Fibroblast of skin of right quadriceps (primary cell): ENCODE results near the gene FAM50B.

Source experiments
- DNase-seq: peaks from one replicate; pipeline ENCODE4 v3.0.0-alpha.2; 2013

The FAM50B gene

DNA sequence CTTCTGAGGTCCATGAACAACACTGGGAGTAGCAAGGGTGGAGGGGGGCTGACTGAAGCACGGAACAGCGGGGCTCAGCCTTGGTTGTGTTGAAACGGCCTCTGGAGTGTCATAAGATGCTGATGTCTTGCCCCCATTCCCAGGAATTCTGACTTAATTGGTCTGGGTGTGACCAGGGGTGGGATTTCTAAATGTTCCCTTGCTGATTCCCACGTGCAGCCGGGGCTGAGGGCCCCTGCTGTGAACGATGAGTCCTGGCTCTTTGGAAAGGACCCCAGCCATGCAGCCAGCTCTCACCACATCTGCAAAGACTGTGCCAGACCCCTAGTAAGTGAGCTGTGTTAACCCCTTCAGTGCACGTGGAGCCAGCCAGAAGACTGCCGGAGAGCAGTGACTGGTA is 28.6 kb upstream of the FAM50B start:
- DNase-seq = peak; percentile 44

DNA sequence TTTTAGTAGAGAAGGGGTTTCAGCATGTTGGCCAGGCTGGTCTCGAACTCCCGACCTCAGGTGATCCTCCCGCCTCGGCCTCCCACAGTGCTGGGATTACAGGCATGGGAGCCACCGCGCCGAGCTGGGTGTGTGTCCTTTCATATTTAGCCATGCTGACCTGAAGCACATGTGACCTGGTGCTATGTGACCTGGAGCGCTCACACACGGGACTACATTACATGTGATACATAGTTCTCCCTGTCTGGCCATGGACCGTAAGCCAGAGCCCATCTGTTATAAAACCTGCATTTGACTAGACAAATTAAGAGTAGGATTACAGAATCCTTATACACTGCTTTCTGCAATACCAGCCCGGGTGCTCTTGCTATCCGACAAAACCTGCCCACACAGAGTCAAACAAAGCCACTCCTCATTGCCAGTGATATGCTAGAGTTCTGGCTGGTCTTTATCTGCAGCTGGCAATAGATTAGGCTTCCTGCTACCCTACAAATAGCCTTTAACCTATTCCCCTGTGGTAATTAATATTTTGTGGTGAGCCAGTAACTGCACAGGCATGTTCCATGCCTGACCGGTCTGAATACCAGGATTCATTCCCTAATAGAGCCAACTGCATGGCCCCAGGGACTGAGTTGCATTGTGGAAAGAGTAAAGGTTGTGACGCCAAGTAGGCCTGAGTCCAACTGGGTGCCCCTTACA is 26.3 kb upstream of the FAM50B start:
- DNase-seq = no peak

DNA sequence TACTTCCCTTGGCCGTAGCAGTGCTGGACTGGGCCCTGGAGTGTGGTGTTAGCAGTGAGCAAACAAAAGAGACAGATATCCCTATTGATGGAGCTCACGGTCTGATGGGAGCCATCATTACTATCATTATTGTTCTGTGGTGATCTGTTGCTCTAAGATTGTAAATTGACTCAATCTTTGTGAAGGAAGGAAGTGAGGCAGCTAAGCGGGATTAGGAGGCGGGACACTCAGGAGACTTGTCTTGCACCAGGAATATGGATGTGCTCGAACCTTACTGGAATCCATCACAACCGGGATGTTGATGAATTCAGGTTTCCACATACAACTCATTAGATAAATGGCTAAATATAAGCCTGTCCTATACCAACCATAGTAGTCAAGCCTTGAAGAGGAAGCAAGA is 25.5 kb upstream of the FAM50B start:
- DNase-seq = no peak

DNA sequence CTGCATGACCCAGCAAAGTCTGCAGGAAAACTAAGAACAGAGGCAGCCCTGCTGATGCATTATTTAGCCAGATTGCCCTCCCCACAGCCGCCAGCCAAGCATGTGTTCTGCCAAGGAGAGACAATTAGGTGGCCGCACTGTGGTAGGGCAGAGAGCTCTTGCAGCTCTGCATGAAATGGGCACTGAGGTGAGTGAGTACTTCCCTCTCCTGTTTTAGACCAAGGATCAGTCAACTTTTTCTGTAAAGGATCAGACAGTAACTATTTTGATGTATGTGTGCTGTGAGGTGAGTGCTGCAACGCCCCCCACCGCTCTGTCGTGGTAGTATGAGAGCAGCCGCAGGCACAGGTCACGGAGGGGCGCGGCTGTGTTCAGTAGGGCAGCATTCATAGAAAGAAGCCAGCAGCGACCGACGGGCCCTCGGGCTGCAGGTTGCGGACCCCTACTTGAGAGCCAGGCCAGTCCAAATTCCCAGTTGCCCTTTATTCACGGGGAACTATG is 23.8 kb upstream of the FAM50B start:
- no peak for DNase-seq

DNA sequence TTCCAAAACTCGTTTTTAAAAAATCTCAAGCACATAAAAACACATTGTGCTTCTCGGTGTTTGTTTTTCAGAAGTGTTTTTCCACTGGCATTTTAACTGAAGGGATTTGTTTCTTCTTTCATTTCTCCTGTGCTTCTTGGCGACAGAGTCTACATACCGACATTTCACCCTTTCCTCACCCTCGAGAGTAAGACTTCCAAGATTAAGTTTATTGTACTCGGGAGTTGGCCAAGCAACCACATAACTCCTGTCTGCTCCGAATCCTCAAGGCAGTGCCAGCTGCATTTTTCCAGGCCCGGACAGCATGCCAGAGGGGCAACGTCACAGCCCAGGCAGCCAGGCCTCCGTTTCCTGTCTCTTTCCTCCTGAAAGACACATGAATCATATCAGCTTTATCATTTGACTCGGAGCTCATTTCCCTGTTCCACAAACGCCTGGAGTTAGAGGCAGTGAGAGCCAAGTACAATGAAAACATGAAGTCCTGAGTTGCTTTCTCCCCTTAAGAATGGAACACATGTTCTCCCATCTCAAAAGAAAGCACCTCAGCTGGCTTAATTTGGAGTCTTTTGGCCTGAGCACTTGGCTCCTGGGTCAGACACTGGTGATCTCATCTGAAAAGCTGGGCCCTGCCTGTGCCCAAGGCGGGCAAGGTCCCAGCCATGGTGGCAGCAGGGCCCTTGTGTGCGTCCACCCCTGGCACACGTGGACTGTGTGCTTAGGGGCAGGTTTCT is 23.2 kb upstream of the FAM50B start:
- peak; percentile 99 for DNase-seq

DNA sequence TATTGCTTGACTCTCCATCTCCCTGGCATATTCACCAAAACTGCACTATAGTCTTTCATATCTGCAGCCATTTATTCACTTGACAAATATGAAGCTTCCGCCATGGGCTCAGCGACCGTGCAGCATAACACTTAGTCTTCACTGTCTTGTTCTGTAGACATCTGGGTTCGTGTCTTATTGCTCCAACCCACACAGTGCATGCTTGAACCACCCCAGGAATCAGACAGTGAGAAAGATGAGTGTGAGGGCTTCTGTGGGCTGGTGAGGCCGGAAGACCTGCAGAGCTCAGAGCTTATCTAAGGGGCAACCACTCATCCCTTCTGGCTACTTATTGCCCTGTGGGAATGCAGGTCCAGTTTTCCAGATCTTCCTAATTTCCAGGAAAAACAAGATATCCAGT is 19.9 kb upstream of the FAM50B start:
- no peak for DNase-seq

DNA sequence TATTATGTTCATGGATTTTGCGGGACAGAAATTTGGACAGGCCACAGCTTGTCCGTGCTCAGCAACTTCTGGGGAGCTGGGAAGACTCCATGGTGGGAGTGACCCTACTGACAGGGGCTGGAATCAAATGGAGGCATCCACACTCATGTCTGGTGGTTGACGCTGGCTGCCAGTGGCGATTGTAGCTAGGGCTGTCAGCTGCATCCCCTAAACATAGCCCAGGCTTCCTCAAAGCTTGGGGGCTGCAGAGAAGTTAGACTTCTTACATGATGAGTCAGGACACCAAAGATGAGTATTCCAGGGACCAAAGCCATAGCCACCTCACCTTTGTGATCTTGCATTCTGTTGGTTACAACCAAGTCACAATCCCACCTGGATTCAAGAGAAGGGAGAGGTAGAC is 18.4 kb upstream of the FAM50B start:
- no peak for DNase-seq

DNA sequence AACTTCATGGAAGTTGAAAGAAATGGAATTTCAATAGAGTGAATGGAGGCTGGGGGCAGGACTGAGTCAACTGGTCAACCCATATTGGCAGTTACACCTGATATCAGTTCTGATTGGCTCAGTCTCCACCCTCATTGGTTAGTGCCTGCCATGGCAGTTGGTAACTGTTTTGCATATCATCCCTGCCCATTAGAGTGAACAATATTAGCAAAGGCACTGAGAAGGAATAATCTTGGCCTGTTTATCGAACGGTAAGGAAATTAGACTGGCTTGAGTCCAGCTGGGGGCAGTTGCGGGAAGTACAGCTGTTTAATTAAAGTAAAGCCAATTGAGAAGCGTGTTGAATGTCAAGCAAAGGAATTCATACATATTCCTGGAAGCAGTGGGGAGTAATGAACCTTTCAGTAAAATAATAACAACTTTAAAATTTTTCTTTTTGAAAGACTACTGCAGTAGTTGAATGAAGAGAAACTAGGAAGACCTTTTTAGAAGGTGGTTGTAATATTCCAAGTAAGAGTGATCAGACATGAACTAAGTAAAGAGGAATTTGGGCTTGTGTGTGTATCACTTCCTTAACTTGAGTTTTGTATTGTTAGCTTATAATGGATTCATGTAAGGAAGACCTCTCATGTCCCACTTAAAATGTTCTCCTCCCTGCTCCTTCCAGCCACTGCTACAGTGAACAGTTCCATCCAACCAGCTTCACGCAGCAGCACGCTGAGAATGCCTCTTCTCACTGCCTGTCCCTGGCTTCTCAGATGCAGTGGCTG is 17.2 kb upstream of the FAM50B start:
- no peak for DNase-seq

DNA sequence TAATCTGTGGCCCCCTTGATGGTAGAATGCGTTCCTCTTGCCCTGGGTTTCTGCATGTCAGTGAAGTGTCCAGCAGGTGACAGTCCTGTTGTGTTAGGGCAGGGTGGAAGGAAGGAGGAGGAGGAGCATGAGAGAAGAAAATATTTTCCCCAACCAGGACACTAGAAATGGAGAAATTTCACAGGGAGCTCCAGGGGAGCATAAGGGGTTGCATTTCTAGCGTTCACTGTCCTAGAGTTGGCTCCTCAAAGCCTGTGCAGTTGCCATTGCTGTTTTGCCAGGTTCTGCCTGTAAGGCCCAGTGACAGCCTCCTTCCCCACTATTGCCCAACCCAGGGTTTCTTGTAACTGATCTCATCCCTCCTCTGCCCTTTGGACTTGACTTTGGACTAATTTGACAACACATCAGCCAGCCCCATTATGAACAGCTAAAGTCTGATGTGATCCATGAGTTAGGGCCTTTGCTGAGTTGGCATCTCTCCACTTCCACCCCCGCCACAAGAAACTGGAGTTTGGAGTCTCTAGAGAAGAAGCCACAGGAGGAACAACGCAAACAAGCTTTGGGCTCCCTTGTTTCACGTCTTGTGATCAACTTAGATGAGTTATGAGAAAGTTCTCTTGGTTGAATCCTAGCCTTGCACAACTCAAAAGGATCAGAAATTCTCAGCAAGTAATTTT is 14.0 kb upstream of the FAM50B start:
- no peak for DNase-seq

DNA sequence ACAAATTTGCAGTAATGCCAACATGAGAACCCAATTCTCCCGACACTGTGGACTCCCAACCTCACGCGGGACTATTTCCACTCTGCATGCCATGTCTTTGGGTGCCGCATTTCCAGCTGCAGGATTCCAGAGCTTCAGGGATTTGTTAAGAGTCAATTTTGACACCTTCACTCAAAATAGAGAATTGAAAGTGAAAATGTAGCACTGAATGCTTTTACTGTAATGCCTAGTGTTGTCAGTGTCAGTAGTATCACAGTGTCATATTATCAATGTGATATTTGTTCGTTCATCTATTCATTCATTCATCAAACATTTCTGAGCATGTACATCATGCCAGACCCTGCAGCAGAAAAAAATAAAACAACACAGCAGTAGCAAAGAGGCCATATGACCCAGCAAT is 13.4 kb upstream of the FAM50B start:
- DNase-seq = no peak

DNA sequence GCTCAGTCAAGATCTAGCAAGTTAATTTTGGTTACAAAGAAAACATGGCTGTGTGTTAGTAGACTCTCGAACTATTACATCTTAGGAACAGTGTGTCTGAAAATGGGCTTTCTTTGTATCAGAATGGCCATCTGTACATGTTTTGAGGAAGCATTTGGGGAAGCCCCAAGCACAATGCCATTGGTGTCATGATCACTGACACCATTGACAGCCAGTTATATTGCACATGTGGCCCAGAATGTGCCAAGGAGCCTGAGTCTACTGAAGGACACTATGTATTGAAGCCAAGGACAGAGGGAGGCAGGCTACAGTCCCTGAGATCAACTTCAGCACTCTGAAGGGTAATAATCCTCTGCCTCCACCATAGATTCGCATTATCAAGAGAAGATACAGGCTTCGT is 12.6 kb upstream of the FAM50B start:
- DNase-seq = no peak

DNA sequence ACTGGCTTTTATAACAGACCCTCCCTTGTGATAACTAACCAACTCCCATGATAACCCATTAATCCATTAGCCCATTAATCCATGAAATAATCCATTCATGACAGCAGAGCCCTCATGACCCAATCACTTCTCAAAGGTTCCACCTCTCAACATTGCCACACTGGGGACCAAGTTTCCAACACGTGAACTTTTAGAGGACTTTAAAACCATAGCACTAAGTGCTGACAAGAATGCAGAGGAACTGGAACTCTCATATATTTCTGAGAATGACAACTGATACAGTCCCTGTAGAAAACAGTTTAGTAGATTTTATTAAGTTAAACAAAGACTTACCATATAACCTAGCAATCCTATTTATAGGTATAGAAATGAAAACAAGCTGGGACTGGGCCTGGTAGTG is 11.4 kb upstream of the FAM50B start:
- DNase-seq = no peak

DNA sequence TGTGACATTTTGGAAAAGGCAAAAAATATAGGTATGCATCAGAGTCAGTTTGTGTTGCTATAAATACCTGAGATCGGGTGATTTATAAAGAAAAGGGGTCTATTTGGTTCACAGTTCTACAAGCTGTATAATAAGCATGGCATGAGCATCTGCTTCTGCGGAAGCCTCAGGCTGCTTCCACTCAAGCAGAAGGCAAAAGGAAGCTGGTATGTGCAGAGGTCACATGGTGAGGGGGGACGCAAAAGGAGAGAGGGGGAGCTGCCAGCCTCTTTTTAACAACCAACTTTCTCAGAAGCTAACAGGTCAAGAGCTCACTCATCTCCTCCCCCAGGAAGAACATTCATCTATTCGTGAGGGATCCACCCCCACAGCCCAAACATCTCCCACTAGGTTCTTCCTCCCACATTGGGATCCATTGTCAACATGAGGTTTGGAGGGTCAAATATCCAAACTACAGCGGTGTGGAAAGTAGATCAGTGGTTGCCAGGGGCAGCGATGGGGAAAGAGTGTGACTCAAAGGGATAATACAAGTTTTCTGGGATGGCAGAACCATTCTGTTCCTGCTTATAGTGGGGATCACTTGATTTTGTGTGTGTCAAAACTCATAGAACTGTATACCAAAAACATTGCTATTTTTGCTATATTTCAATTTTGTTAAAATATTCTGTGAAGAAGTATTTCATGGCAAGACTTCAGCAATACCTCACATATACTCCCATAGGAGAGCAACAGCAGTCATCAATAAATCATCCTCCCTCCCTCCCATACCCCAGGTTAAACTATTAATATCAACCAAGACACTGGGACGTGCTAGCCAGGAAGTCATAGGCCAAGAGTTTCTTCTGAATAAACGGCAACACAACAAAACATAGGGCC is 9.9 kb upstream of the FAM50B start:
- DNase-seq = no peak

DNA sequence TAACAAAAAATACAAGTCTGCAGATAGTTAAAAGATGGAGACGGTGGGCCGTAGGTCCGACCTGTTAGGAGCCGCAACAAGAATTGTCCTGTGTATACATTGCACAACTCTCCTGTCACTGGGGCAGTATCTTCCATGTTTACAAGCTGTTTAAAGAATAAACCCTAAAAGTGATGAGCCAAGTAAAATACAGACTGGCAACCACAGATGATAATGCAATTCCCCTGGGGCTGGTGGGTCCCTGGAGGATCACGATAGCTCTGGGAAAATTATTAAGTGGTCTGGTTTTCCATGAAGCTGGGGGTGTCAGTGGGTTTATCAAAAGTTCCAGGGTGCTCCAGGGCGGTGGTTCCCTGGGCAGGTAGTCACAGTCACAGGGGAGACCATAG is 8.1 kb upstream of the FAM50B start:
- no peak for DNase-seq

DNA sequence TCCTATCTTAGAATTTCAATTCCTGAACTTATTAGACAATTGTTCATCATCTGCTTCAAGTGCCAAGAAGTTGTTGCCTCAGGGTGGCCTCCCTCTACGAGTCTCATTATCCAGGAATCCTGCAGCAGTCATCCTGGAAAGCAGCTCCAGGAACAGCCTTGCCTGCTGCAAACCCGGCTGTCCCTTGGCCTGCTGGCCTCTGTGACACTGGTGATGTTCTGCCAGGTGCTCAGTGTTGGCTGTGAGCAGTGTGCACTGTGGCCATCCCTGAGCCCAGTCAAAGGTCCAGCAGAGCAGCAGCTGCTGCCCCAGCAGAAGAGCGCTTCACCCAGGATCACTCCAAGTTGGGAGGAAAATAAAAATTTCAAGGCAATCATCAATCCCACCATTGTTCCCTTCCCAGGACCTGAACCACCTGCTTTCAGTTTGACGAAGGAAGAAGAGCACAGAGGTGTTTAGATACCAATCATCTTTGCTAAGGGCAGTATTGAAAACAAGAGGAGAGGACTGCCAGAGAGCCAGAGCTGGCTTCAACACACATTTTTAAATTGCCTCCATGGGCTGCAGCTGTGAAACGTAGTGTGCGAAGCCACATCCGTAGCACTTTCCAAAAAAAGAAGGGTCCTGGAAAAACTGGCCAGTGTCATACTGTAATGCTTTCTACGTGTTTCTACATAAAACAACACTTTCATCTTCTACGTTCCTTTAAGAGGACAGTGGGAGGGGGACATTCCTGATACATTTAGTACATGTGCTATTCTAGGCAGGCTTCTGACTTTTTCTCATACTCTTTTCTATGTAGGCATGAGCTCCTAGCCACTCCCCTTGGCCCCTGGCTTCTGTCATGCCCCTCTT is 7.2 kb upstream of the FAM50B start:
- peak; percentile 76 for DNase-seq

DNA sequence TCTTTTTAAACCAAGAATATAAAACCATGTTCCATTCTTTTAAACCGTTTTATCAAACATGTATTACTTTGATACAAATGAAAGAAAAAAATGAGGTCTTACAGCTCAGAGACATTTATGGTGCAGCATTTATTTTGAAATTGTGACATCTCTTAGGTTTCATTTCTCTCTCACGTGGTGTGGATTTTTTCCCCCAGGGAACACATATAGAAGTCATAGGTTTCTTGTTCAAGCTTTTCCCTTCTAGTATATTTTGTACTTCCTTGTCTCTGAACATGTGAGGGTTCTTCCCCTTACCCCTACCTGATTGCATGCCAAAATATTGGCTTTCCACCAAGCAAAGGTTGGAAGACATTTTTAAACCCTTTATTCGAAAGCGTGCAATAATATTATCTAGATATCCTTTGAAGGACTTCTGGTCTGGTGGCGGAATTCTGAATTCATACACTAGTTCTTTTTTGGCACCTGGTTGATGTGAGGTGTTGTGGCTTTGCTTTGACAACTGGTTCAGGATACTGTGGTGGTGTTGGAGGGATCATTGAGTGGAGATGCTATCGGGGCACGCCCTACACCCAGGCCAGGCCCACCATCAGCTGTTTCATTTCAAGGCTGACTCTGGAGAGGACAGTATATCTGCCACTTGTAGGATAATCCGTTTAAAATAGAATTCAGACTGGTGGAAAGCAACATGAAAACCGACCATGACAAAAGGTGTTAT is 5.6 kb upstream of the FAM50B start:
- no peak for DNase-seq

DNA sequence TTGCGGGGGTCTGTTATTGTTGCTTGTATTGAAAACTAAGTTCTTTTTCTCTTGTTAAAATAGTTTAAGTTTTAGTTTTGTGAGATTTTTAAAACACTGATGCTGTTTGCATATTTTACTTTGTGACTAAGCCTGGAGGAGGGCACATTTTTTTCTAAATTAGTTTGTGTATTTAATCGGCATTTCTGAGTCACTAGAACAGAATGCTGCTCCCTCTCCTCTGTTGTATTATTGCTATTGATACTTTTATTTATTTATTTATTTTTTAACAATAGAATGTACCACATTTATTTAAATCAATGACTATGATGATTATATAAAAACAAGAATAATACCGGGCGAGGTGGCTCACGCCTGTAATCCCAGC is 5.1 kb upstream of the FAM50B start:
- peak; percentile 82 for DNase-seq

DNA sequence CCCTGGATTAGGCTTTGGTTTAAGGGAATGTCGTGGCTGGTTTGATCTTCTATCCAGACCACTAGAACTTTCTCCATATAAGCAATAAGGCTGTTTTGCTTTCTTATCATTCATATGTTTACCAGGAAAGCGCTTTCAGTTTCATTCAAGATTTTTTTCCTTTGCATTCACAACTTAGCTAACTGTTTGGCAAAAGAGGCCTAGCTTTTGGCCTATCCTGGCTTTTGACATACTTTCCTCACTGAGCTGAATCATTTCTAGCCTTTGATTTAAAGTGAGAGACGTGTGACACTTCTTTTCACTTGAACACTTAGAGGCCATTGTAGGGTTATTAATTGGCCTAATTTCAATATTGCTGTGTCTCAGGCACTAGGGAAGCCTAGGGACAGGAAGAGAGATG is 1.7 kb upstream of the FAM50B start:
- DNase-seq = no peak

DNA sequence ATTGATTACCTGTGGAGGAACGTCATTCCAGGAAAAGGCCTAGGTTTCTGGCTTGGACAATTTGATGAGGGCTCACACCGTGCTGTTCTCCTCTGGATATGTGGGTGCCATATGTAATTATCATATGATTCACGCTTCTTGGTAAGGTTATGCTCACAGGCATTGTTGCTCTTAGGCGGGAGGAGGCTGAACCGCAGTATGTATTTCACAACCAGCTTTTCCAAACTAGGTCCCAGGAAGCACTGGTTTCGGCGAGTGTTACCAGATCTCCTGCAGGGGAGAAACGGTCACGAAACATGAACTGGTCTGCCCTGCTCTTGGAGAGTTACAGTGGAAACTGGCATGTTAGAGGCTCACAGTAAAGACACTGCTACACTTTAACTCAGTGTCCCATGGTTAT is 793 bp upstream of the FAM50B start:
- no peak for DNase-seq

DNA sequence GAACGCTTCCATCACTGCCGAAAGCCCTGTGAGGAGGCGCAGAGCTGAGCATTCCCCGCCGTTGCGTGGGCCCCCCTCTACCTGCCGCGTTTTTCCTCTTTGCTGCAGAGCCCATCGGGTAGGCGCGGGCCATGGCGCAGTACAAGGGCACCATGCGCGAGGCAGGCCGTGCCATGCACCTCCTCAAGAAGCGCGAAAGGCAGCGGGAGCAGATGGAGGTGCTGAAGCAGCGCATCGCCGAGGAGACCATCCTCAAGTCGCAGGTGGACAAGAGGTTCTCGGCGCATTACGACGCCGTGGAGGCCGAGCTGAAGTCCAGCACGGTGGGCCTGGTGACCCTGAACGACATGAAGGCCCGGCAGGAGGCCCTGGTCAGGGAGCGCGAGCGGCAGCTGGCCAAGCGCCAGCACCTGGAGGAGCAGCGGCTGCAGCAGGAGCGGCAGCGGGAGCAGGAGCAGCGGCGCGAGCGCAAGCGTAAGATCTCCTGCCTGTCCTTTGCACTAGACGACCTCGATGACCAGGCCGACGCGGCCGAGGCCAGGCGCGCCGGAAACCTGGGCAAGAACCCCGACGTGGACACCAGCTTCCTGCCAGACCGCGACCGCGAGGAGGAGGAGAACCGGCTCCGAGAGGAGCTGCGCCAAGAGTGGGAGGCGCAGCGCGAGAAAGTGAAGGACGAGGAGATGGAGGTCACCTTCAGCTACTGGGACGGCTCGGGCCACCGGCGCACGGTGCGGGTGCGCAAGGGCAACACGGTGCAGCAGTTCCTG is 693 bp downstream of the FAM50B start:
- DNase-seq = no peak
